Stimulated activated CD8-positive, alpha-beta memory T cell treated with anti-CD3 and anti-CD28 coated beads, Interleukin-7, amount 100 ng/mL, for 1 hour (primary cell): ENCODE measurements around the gene FCHSD2.
A peak's percentile ranks its signal among the peaks of the same experiment; 100 is the strongest.
"Not testable (repeated sequence)": the region's sequence is repeated elsewhere in the genome, so short reads cannot be mapped to it uniquely, and the experiment has no call there.

Source experiments
- DNase-seq, 2 donors: peaks; one replicate each; pipeline ENCODE4 v3.0.0-alpha.2; 2020; ENCODE audit warnings: low read depth in 2 of 2

Gene FCHSD2

GRCh38 chr11:72836111-72836510 lies 306.0 kb downstream of the FCHSD2 start:
- DNase-seq: no peak

DNA sequence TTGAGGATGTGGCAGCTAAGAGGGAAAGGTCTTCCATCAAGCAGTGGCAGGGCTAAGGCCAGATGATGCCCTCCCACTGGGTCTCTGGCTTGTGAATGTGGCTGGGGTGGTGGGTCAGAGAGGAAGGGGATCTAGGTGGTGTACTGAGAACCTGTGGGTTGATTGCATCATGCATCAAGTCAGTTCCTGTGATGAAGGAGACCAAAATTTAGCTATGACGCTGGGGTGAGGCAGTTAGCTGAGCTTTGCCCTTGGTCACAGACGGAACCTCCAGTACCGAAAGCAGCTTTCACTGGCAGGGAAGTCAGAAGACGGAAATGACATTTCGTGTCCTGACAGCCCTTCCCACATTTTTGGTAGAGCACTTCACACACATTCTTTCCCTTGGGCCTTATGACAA lies 307.2 kb downstream of the FCHSD2 start:
- no peak for DNase-seq

GRCh38 chr11:72833811-72834493 lies 308.2 kb downstream of the FCHSD2 start:
- DNase-seq: no peak

DNA sequence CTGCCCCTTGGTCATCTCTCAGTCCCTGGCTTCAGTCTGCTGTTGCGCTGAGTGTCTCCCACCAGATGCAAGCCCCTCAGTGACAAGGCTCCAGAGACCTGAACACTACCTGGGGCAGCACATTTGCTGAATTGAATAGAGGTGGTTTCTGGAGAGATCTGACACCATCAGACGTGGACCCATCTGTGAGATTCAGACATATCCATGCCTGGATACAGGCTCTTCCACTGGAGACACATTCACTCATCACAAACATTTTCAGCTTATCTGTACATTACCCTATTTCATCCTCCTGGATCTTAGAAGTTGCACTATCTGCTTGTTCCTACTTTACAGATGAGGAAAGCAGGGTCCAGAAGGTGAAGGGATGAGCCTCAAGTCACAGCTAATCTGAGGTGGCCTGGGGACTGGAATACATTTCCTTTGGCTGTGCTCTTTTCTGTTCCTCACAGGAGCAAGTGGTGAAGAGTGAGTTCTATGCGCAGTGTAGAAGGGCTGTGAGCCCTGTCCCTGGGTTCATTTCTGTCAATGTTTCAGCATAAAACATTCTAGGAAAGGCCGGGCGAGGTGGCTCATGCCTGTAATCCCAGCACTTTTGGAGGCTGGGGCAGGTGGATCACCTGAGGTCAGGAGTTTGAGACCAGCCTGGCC lies 308.9 kb downstream of the FCHSD2 start:
- no peak for DNase-seq

DNA sequence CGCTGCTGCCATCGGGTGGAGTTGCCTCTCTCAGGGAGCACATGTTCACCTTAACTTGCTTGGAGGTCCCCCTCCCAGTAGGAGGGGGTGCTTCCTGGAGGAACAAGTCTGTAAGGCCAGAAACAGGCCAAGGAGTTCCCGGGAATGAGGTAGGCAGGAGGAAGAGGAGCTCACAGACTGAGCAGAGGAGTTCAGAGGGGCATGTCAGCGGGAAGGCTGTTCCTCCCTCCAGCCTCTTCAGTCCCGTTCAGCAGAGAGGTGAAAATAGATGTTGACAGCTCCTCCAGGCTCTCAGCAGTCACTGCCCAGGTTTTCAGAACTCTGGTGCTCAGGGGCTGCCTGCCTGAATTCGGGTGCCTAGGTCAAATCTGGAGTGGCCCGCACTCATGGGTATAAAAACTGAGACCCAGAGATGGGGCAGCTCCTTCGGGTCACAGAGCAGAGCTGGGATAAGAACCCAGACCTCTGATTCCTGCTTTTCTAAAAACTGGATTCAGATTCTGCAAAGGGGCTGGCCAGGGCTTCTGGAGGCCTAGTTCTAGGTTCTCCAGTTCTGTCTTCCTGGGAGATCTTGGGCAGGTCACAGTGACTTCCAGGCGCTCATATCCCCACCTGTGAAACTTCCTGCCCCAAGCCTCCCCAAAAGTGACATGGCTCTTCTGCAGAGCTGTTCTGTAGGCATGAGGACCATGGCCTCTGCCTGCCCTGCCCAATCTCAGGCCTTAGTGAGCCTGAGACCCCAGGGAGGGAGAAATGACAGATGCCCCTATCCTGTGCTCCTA lies 309.6 kb downstream of the FCHSD2 start:
- no peak for DNase-seq

DNA sequence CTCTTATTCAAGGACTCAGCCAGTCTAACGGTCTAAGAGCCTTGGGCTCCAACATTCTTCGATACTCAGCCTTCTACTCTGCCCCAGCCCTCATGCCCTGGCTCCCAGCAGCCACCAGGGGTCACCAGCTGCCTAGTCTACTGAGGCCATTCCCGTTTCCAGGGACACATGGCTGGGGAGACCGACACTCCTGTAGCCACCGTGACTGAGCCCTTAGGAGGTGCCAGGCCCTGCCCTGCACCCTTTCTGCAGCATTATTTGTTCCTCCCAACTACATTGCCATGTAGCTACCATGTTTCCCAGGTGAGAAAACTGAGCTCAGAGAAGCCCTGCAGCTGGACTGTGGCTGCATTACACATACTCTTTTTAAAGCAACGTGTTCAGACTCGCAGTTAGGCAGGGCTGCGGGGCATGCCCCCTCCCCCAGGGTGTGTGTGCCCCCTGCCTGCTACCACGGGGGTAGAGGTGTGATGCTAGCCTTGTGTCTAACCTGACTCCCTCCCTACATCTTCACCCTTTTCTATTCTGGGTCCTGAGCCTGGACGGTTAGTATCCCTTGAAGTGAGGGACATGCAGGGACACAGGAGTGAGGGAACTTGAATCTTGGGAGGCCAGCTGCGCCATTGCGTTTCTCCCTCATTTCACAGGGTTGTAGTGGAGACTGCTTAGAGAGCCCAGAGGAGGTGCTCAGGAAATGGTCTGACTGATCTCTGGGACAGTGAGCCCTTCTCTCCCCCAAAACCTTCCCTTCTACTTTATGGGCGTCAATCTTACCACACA lies 310.4 kb downstream of the FCHSD2 start:
- DNase-seq: no peak

GRCh38 chr11:72829884-72830533 lies 312.1 kb downstream of the FCHSD2 start:
- no peak for DNase-seq

- no peak for DNase-seq
Measured at GRCh38 chr11:72829178-72829577, 312.9 kb downstream of the FCHSD2 start.

- no peak for DNase-seq
Measured at GRCh38 chr11:72828692-72829101, 313.4 kb downstream of the FCHSD2 start.

DNA sequence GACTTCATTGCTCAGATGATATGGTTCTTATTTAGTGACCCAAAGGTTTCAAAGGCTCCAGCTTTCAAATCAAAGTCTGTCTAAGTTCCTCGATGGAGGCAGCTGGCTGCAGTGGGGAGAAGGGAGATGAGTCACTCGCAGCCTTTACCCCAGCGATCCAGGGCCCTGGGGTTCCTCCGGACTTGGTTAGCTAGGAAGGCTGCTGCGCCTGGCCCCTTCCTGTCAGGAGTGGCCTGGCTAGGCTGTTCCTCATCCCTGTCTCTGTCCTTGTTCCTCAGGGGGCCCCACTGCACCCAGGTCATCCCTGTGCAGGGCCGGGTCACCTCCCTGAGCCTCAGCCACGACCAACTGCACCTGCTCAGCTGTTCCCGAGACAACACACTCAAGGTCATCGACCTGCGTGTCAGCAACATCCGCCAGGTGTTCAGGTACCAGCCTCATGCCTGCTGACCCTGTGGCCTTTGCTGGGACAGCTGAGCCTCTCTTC lies 314.0 kb downstream of the FCHSD2 start:
- no peak for DNase-seq

- DNase-seq: not testable (repeated sequence)
Measured at GRCh38 chr11:72827656-72828055, 314.5 kb downstream of the FCHSD2 start.

GRCh38 chr11:72826942-72827480 lies 315.1 kb downstream of the FCHSD2 start:
- DNase-seq: no peak

DNA sequence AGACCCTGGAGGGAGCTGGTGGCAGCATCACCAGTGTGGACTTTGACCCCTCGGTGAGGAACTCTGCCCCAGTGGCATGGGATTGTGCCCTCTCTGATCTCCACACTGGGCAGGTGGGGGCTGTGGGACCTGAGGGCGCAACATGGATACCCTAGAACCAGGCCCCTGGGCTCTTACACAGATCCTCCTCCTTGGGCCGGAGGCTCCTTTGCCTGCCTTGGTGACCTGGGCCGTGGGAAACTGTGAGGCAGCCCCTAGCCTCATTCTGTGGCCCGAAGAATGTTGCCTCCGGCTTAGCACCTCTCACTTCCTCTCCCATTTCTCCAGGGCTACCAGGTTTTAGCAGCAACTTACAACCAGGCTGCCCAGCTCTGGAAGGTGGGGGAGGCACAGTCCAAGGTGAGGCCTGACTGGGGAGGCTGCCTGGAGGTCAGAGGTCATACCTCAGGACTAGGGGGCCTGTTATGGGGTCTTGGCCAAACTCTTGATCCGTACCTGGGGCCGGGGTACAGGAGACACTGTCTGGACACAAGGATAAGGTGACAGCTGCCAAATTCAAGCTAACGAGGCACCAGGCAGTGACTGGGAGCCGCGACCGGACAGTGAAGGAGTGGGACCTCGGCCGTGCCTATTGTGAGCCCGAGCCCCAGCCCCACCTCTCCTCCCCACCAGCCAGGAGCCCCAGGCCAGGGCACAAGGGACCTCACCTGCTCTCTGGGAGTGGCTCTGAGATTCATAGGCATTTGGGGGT lies 315.8 kb downstream of the FCHSD2 start:
- no peak for DNase-seq

DNA sequence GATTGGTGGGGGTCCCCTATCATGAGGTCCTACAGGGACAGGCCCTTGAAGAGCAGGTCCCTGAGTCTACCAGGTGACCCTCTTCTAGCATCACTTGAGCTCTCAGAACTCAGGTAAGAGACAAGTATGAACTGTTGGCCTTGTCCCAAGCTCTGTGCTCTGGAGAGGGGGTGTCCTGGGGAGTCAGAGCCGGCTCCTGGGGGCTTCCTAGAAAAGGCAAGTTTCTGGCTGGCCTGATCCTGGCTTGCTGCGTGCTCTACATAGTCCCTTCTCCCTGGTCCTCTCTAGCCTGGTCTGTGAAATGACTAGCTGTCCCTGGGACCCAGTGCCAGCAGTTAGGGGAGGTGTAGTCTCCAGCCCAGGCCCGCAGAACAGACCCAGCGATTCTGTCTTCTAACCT lies 316.5 kb downstream of the FCHSD2 start:
- DNase-seq: no peak

- no peak for DNase-seq
Measured at GRCh38 chr11:72824811-72825505, 317.2 kb downstream of the FCHSD2 start.

GRCh38 chr11:72824020-72824419 lies 318.1 kb downstream of the FCHSD2 start:
- no peak for DNase-seq

DNA sequence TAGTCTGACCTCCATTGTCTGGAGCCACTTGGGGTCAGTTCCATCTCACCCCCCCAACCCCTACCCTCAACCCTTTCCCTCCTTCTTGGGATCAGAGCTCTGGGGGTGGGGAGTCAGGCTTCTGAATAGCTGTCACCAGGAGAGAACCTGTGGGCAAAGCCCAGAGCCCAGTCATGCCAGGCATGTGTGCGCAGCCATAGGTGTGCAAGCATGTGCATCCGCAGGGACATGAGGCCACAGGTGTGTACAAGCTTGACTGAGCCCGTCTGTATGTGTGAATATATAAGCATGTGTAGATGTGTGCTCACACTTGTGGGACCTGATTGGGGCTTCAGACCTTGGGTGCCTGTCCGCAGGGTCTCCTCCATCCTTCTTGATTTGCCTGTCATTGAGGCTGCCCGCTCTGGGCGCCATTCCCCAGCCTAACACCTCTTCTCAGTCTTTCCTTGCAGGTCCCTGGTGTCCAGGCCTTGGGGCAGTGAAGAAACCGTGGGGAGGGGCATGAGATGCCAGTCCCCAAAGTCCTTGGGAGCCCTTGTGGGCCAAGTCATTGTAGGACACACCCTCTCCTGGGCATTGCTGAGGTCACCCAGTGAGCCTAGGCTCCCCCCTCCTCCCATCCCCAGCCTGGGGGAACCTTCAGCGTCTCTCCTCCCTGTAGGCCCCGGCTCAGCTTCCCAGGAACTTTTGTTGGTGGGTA lies 318.9 kb downstream of the FCHSD2 start:
- DNase-seq: no peak

DNA sequence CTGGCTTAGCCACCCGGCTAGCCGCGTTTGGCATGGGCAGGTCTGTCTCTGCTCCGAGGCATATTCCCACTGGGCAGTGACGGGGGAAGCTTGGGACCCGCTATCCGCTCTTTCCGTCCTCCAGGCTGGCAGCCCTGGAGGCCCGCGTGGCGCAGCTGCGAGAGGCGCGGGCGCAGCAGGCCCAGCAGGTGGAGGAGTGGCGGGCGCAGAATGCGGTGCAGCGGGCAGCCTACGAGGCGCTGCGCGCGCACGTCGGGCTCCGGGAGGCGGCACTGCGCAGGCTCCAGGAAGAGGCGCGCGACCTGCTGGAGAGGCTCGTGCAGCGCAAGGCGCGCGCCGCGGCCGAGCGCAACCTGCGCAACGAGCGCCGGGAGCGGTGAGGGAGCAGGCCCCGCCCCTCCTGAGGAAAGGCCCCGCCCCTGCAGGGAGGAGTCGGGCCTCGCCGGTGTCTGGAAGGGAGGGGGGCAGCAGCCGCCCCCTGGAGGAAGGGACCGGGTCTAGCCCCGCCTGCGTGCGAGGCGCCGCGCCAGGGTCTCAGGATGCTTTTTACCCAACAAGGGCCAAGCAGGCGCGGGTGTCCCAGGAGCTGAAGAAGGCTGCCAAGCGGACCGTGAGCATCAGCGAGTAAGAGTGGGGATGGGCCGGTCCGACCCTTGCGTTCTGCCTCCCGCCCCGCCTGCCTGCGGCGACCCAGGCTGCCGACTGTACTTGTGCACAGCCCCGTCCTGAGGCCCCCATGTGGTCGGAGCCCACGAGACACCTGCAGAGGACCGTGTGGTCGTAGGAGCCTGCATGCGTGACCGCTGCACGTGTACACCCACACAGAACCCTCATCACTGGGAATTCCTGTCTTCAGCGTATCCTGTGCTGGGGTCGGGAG lies 320.0 kb downstream of the FCHSD2 start:
- peak; percentile 53 to 87 for DNase-seq
